ENCODE measurements around the gene AOAH.
"Not testable (repeated sequence)": the region's sequence is repeated elsewhere in the genome, so short reads cannot be mapped to it uniquely, and the experiment has no call there.

The AOAH gene

DNA sequence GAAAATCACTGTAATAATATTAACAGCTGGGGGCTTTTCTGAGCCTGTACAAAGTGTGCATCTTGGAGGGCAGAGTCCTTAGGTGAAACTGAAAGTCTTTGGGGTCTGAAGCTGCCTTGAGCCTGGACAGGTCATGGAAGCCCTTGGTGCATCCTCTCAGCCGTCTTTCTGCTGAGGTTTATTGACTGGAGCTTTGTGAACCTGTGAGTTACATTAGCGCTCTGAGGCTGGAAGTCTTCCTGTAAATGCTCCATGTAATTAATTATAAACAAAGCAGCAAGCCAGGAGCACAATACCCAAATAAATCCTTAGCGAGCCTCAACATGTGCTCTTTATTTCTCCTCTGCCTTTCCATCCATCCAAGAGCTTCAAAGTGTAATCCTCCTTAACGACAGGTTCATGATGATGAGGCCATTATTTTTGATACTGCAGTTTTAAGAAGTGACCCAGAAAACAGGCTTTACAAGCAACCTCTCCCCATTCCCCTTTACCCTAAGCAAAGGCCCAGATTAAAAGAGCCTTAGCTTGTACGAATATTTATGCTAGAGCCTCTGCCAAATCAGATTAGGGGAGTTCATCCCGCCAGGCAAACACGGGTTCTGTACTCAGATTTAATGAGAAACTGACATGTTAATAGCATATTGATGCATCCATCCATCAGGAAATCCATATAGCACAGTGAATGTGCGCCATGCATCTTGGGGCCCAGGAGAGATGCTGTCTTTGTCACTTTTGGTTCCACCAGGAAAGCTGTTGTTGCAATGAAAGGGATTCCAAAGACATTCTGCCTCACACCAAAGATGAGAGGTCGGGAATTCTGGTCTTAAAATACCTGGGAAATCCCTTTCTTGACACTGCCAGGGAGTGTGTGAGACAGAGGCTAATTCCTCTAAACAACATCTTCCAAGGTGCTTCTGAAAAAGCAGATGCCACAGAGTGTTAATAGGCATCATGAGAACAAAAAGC is 216.5 kb downstream of the AOAH start:
- DNase-seq (ENCODE audit: low spot score), result no peak

DNA sequence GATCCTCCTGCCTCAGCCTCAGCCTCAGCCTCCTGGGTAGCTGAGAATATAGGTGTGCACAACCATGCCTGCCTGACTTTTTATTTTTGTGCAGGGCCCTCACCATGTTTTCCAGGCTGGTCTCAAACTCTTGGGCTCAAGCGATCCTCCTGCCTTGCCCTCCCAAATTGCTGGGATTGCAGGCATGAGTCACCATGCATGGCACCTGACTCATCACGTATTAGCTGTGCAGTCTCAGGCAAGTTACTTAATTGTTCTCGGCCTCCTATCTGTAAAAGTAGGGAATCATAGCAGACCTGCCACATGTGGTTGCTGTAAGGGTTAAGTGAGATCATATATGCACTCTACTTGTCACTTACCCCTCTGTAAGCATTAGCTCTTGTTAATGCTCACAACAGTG is 217.5 kb downstream of the AOAH start:
- DNase-seq (ENCODE audit: low spot score), result peak; percentile 52

DNA sequence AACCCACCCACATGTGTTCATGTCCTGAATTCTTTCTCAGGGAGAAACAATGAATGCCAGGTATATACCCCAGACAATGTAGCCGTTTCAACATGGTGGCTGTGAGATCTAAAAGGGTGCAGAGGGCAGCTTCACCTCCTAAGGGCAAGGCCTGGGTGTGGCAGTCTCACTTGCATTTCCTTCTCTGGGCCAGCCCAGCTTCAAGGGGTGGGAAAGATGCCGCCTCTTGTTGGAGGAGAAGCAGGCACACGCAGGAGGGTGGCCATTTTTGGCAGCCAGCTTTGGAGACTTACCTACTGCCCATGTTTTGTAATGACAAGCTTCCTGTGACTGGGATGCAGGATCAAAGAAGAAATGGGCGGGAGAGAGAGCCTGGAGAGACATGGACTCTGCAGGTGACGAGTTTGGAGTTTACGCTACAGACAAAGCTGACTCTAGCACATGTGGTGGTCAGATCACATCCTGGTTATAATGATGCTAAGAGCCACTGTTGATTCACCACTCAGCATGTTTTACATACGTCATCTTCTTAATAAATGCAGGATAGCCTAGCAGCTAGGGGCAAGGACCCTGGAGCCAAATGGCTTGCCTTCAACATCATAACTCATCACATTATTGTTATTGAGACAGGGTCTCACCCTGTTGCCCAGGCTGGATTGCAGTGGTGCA is 218.0 kb downstream of the AOAH start:
- no peak for DNase-seq (ENCODE audit: low spot score)

DNA sequence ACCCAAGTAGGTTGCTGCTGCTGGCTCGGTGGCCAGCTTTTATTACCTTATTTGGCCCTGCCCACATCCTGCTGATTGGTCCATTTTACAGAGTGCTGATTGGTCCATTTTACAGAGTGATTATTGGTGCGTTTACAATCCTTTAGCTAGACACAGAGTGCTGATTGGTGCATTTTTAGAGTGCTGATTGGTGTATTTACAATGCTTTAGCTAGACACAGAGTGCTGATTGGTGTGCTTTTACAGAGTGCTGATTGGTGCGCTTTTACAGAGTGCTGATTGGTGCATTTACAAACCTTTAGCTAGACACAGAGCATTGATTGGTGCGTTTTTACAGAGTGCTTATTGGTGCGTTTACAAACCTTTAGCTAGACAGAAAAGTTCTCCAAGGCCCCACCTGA is 219.7 kb downstream of the AOAH start:
- DNase-seq (ENCODE audit: low spot score), result not testable (repeated sequence)

DNA sequence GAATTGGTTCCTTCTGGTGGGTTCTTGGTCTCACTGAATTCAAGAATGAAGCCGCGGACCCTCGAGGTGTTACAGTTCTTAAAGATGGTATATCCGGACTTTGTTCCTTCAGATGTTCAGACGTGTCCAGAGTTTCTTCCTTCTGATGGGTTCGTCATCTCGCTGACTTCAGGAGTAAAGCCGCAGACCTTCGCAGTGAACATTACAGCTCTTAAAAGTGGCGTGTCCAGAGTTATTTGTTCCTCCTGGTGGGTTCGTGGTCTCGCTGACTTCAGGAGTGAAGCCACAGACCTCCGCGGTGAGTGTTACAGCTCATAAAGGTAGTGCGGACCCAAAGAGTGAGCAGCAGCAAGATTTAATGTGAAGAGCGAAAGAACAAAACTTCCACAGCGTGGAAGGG is 220.1 kb downstream of the AOAH start:
- not testable (repeated sequence) for DNase-seq (ENCODE audit: low spot score)

DNA sequence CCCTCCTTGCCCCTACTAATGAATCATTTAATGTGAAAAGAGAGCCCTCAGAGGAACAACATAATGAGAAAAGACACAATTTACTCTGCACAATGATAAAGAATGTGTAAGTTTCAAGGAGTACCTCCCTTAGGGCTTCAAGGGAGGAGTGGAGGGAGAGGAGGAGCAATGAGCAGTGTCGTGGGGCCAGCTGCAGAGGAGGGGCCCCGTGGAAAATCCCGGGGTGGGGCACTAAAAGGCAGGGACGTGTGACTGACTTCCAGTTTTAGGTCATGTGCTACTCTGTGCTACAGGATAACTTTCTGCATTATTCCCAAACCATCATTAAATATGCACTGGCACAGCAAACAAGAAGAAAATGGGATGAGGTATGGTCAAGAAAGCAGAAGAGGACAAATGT is 226.5 kb downstream of the AOAH start:
- DNase-seq (ENCODE audit: low spot score), result no peak

DNA sequence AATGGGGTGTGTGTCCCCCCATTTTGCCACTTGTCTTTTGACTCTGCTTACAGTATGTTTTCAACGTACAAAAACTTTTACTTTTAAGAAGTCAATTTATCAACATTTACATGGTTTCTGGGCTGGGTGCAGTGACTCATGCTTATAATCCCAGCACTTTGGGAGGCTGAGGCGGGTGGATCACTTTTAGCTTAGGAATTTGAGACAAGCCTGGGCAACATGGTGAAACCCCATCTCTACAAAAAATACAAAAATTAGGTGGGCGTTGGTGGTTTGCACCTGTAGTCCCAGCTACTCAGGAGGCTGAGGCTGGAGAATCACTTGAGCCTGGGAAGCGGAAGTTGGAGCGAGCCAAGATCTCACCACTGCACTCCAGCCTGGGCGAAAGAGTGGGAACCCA is 227.1 kb downstream of the AOAH start:
- DNase-seq (ENCODE audit: low spot score), result not testable (repeated sequence)

DNA sequence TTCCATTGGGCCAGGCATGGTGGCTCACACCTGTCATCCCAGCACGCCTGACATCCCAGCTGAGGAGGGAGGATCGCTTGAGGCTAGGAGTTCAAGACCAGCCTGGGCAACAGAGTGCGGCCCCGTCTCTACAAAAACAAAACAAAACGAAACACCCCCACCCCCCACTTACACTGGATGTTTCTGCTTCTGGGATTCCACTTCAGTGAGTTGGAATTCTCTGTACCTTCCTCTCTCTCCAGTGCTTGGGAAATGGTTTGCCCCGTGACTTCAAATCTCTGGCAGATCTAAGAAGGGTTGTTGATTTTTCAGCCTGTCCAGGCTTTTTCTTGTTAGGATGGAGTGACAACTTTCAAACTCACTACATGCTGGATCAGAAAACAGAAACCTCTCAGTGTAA is 227.7 kb downstream of the AOAH start:
- no peak for DNase-seq (ENCODE audit: low spot score)

DNA sequence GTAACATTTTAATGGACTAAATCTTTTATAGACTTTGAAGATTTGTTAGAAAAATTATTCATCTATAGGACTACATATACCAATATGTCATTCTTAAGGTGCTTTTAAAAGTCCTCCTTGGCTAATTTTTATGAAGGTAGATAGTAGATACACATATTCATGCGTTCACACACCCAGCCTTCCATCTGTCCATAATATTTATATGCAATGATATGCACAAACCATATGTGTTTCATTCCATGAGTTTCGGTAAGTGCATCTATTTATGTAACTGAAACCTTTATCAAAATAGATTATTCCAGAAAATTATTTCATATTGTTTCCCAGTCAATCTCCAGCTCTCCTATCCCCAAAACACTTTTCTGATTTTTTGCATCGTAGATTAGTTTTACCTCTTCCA is 233.0 kb downstream of the AOAH start:
- no peak for DNase-seq (ENCODE audit: low spot score)

DNA sequence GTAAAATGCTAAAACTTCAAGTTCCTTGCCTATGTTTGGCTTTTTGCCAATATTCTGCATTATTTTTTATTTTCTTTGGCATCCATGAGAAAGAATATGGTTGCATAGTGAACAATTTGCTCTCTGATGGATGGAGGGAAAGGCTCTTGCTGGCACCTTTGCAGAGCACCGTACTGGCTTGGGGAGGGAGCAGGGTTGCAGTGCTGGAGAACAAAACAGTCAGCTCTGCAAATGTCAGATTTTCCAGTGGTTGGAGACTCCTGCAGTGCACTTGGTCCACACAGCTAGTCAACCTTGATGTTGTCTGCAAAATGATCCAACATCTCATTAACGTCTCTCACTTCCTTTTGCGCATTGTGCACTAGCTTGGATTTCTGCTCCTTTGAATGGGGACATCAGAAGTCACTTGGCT is 233.9 kb downstream of the AOAH start:
- DNase-seq (ENCODE audit: low spot score), result no peak

DNA sequence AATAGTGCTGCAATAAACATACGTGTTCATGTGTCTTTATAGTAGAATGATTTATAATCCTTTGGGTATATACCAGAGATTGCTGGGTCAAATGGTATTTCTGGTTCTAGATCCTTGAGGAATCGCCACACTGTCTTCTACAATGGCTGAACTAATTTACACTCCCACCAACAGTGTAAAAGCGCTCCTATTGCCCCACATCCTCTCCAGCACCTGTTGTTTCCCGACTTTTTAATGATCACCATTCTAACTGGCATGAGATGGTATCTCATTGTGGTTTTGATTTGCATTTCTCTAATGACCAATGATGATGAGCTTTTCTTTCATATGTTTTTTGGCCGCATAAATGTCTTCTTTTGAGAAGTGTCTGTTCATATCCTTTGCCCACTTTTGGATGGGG is 235.6 kb downstream of the AOAH start:
- not testable (repeated sequence) for DNase-seq (ENCODE audit: low spot score)

DNA sequence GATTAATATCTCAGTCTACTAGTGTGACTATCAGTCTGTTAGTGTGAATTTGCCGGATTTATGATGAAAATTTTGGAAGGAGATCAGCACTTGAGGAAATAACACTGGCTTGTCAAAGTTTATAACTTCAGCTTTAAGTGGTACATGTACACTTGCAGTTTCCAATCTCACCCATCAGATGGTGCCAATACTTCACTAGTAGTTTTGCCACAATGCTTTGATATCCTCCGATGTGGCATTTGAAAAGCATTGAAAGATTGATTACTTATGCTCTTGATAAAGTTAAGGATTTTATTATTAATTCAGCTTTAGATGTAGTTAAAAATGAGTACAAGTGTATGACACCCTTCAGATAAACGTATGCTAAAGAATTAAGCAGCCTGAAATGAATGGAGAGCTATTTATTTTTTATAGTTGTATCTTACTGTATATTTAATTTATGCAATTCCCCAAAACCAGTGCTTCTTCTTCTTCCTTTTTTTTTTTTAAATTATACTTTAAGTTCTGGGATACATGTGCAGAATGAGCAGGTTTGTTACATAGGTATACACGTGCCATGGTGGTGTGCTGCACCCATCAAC is 236.4 kb downstream of the AOAH start:
- peak; percentile 82 for DNase-seq (ENCODE audit: low spot score)

DNA sequence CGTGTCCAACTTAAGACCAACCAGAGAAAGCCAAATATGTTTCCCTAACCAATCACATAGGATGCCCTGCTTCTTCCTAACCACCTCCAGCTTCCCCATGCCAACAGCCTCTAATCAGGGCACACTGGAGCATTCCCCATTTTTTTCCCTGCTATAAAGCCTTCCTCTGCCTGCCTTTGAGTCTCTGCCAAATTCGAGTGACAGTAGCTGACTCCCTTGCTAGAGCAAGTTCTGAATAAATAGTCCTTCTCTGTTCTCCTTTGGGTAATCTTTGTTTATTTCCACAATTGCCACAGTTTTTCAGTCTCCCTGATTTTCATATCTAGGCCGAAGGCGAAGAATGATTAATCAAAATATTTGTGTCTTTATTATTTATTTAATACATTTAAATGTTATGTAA is 238.0 kb downstream of the AOAH start:
- no peak for DNase-seq (ENCODE audit: low spot score)

DNA sequence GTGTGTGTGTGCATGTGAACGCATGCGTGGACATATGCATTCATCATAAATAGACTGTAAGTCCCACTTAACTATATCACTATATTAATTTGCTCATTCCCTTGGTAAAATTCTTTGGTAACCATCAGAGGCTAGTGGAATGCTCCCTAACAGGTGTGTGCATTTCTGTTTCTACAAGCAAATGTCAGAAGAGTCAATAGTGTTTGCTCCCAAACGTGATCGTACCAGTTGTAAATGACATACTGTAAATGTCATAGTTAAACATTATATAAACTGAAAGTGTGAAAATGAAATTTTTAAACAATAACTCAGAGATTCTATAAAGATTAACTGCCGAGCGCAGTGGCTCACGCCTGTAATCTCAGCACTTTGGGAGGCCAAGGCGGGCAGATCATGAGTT is 240.0 kb downstream of the AOAH start:
- no peak for DNase-seq (ENCODE audit: low spot score)

DNA sequence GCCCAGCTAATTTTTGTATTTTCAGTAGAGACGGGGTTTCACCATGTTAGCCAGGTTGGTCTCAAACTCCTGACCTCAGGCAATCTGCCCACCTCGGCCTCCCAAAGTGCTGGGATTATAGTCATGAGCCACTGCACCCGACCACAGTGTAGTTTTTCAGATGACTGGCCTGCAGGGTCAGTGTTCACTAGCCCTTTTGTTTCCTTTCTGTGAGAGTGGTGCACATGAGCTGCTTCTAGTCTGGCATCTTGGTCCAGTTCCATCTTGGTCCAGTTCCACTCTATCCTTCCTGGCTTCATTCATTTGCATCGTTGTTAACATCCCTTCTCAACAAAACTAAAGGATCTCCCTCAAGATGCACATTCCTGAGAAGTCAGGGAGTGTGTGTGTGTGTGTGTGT is 240.4 kb downstream of the AOAH start:
- not testable (repeated sequence) for DNase-seq (ENCODE audit: low spot score)

DNA sequence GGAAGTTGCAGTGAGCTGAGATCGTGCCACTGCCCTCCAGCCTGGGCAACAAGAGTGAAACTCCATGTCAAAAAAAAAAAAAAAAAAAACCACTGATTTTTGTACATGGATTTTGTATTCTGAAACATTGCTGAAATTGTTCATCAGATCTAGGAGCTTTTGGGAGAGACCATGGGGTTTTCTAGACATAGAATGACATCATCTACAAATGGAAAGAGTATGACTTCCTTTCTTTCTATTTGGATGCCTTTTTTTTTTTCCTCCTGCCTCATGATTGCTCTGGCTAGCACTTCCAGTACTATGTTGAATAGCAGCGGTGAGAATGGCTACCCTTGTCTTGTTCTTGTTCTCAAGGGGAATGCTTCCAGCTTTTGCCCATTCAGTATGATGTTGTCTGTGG is 245.5 kb downstream of the AOAH start:
- DNase-seq (ENCODE audit: low spot score), result no peak

DNA sequence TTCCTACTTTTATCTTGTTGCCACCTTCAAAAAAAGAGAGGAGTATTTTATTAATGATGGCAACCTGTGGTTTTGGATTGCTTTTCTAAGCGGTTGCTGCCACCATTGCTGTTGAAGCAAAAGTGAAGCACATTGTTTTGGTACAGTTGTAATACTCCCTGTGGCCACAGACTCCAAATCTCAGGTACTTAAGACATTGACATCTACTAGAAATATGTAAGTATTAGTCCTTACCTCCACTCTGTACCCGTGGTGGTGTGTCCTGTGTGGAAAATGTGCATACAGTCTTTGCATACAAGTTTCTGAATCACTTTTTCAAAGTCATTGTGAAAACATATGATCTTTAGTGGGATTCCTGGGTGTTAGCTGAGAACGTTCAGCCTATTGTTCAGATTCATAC is 248.9 kb downstream of the AOAH start:
- no peak for DNase-seq (ENCODE audit: low spot score)

DNA sequence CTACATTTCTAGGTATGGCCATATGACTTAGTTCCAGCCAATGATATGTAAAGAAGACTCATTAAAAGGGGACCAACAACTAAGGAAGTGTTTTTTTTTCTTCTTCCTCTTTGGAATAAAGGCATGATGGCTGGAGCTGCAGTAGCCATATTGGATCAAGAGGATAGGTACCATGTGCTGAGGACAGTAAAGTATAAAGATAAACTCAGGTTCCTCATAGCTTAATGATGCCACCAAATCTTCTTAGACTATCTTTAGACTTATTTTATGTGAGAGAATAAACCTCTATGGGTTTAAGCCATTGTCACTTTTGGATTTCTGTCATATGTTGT is 249.3 kb downstream of the AOAH start:
- no peak for DNase-seq (ENCODE audit: low spot score)

DNA sequence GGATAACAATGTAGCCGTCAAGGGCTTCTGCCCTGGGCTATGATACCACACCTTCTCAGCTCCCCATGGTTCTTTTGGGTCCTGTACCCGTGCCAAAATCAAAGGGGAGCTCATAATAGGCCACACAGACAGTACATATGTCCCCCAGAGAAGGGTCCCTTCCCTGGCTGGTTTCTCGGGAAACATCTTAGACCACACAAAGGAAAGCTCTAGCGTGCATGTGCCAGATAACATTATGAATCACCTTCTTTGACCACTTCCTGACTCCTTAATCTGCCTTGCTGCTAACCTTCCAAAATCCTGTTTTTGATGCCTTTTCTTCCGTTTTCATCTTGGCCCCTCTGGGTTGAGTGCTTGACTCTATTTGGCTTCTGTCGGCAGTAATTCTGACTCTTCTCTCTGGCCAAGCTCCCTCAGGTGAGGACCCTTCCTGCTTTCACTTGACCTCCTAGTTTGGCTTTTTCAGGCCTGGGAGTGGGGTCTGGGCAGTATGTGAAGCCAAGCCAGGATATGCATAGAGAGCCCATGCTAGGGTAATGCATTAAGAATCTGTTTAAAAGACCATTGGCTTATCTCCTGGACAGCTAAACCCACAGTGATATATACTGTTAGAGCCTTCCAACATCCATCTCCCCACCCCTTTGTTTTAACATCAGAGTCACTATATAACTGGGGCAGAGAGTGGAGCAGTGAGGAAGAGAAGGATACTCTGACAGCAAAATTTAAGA is 249.8 kb downstream of the AOAH start:
- no peak for DNase-seq (ENCODE audit: low spot score)

DNA sequence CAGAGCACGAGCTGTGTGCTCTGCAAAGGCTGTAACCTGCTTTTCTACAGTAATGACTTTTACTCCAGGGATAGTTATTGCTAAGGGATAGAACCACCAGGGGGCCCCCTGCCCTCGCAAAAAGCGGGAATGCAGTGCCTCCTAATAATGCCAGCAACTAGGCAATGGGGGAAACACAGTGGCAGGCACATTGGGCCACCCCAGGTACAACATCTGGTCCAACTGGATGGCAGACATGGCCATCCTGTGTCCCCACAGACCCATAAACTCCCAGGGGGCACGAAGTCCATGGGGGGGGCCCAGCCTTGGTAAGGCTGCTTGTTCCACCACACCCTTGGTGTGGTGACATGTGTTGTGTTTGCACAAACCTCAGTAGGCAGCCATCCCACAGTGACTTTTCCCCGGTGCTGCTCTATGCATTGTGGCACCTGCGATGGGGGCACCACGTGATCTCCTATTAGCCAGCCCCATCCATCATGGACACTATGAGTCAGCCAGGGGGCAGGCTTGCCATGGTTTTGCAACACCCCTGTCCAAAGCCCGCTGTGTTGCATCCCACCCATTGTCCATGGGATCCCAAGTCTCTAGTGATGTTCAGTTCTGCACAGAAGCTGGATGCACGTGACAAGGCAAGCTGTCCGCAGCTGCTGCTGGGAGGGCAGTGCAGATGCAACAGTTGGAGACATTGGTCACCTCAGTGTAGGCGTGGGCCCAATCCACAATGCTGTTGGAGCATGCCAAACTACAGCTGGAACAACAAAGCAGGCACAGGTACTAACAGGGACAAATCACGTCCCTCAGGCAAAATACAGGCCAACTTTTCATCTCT is 250.6 kb downstream of the AOAH start:
- peak; percentile 51 for DNase-seq (ENCODE audit: low spot score)

DNA sequence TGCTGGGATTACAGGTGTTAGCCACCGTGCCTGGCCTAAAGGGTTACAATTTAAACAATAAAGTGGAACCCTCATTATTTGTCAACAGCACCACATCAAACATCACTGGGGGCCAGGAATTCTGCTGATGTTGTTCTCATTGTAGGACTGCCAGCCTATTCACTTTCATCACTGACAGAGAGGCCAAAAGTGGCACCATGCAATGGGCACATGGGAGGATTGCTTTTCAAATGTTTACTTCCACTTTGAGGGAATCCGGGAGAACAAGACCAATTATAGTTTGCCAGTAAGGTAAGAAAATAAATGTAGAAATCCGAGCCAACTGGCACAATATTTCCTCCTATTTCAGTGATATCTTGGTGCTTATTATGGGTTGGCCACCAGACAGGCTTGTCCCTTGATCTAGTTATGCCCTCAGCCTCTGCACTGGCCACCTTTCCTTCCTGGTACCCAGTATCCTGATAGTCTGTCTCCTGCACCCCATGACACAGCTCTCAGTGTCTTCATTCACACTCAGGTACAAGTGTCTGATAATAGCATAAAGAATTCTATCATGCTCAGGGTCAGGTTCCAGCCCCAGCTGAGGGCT is 252.1 kb downstream of the AOAH start:
- DNase-seq (ENCODE audit: low spot score), result no peak

Data from LoVo (cell line).